ENCODE measurements around the gene CIDEC. TPM values are rescaled to one million over a fixed set of nuclear protein-coding genes. Genes with fewer than 3 reads are reported as not detected.
"Not testable (repeated sequence)": the region's sequence is repeated elsewhere in the genome, so short reads cannot be mapped to it uniquely, and the experiment has no call there.

Gene CIDEC
- total RNA-seq, 4 donors from 2014 or later: 0.78 to 2.4 (median 1.0) TPM

- Histone ChIP-seq H3K36me3 (no peaks in the 10 kb centered on the region), H3K4me1 (peaks cover 4 to 24% (median 22%) of the 10 kb centered on the region in 4 donors), H3K4me3 (no peak overlapping the region), H3K27ac (replicated peaks in 1 of 4) (no peak overlapping the region), H3K9me3 (no peaks in the 10 kb centered on the region), H3K27me3 (no peaks in the 10 kb centered on the region)
- intact Hi-C loops (cut with DNase I): no loop called here
- no peak for DNase-seq (ENCODE audit: extremely low spot score)
- TF ChIP-seq EP300 (IDR thresholded peaks at IDR 0.05): no peak
- 73% methylated on average over 5 of the region's 5 CpGs for WGBS
Measured at GRCh38 chr3:9869955-9870354, 10.1 kb downstream of the CIDEC start.

- 96% methylated on average over 12 of the region's 12 CpGs for WGBS
- no peaks in the 10 kb centered on the region for H3K9me3 ChIP-seq
- no peak for TF ChIP-seq POLR2AphosphoS5 (IDR thresholded peaks at IDR 0.05)
- no peak for TF ChIP-seq EP300 (IDR thresholded peaks at IDR 0.05)
- TF ChIP-seq CTCF (IDR thresholded peaks at IDR 0.05): no peak
- TF ChIP-seq POLR2A (IDR thresholded peaks at IDR 0.05; ENCODE audit: low read depth): no peak
- peaks cover 19 to 52% (median 50%) of the 10 kb centered on the region in 4 donors for H3K4me1 ChIP-seq
- H3K27me3 ChIP-seq: no peaks in the 10 kb centered on the region
- DNase-seq (ENCODE audit: extremely low spot score): no peak
- H3K4me3 ChIP-seq: no peak overlapping the region
- H3K27ac ChIP-seq (replicated peaks in 1 of 4): peak overlapping the region; percentile 80 to 87 (median 86)
- no peaks in the 10 kb centered on the region for H3K36me3 ChIP-seq
- intact Hi-C loops (cut with DNase I): no loop called here
Measured at GRCh38 chr3:9867106-9867505, 12.9 kb downstream of the CIDEC start.

- Histone ChIP-seq H3K4me1 (peaks cover 19 to 56% (median 51%) of the 10 kb centered on the region in 4 donors), H3K4me3 (no peak overlapping the region), H3K27ac (replicated peaks in 1 of 4) (peak overlapping the region; percentile 80 to 87 (median 86)), H3K36me3 (no peaks in the 10 kb centered on the region), H3K9me3 (no peaks in the 10 kb centered on the region), H3K27me3 (no peaks in the 10 kb centered on the region)
- intact Hi-C loops (cut with DNase I): no loop called here
- 52% methylated on average over 5 of the region's 8 CpGs for WGBS
- TF ChIP-seq POLR2AphosphoS5 (IDR thresholded peaks at IDR 0.05) (peak; percentile 51 to 53), EP300 (IDR thresholded peaks at IDR 0.05) (no peak)
- no peak for DNase-seq (ENCODE audit: extremely low spot score)
Measured at GRCh38 chr3:9866639-9867038, 13.4 kb downstream of the CIDEC start.

- intact Hi-C loops (cut with DNase I); H3K27me3 ChIP-seq; H3K9me3 ChIP-seq; H3K36me3 ChIP-seq; DNase-seq (ENCODE audit: extremely low spot score): not testable (repeated sequence)
- H3K4me1 ChIP-seq: peaks cover 19 to 56% (median 51%) of the 10 kb centered on the region in 4 donors
- peak overlapping the region; percentile 27 to 41 (median 34) for H3K4me3 ChIP-seq
- WGBS: 86% methylated on average over 10 of the region's 10 CpGs
- peak overlapping the region; percentile 80 to 87 (median 86) for H3K27ac ChIP-seq (replicated peaks in 1 of 4)
Measured at GRCh38 chr3:9865125-9865637, 14.9 kb downstream of the CIDEC start.

- H3K9me3 ChIP-seq: no peaks in the 10 kb centered on the region
- 29% methylated on average over 14 of the region's 16 CpGs for WGBS
- peak overlapping the region; percentile 80 to 87 (median 86) for H3K27ac ChIP-seq (replicated peaks in 1 of 4)
- no peak for DNase-seq (ENCODE audit: extremely low spot score)
- H3K36me3 ChIP-seq: no peaks in the 10 kb centered on the region
- H3K4me1 ChIP-seq: peaks cover 19 to 56% (median 51%) of the 10 kb centered on the region in 4 donors
- intact Hi-C loops (cut with DNase I): no loop called here
- H3K27me3 ChIP-seq: no peaks in the 10 kb centered on the region
- H3K4me3 ChIP-seq: peak overlapping the region; percentile 27 to 41 (median 34)
- TF ChIP-seq CTCF (IDR thresholded peaks at IDR 0.05) (no peak), POLR2AphosphoS5 (IDR thresholded peaks at IDR 0.05) (peak; percentile 34 to 61), POLR2A (IDR thresholded peaks at IDR 0.05; ENCODE audit: low read depth) (no peak), EP300 (IDR thresholded peaks at IDR 0.05) (no peak)
Measured at GRCh38 chr3:9864200-9864927, 15.7 kb downstream of the CIDEC start.

- TF ChIP-seq POLR2AphosphoS5 (IDR thresholded peaks at IDR 0.05): no peak
- TF ChIP-seq POLR2A (IDR thresholded peaks at IDR 0.05; ENCODE audit: low read depth): no peak
- TF ChIP-seq CTCF (IDR thresholded peaks at IDR 0.05): no peak
- no peak for TF ChIP-seq EP300 (IDR thresholded peaks at IDR 0.05)
- no peak for DNase-seq (ENCODE audit: extremely low spot score)
- H3K27me3 ChIP-seq: no peaks in the 10 kb centered on the region
- peak overlapping the region; percentile 80 to 87 (median 86) for H3K27ac ChIP-seq (replicated peaks in 1 of 4)
- intact Hi-C loops (cut with DNase I): loop anchor here (2.0 kb wide), 1 partner anchor 52 kb away; no protein-coding TSS in a partner anchor
- no peaks in the 10 kb centered on the region for H3K36me3 ChIP-seq
- peak overlapping the region; percentile 41 to 54 (median 46) for H3K4me3 ChIP-seq
- no peaks in the 10 kb centered on the region for H3K9me3 ChIP-seq
- H3K4me1 ChIP-seq: peaks cover 19 to 56% (median 51%) of the 10 kb centered on the region in 4 donors
- 80% methylated on average over 8 of the region's 22 CpGs for WGBS
Measured at GRCh38 chr3:9863058-9863772, 16.8 kb downstream of the CIDEC start.

Measured in esophagus muscularis mucosa (tissue), 4 donors.